Measurements from ENCODE around the gene MOB3B.

GRCh38 chr9:27414220-27414761, 115.3 kb downstream of the MOB3B start:
- TF ChIP-seq FOXS1 (CRISPR knock-in tag; IDR thresholded peaks at IDR 0.05) (no peak), USF2 (IDR thresholded peaks at IDR 0.05) (no peak)
